ENCODE results near the gene SH3PXD2B.

The SH3PXD2B gene

DNA sequence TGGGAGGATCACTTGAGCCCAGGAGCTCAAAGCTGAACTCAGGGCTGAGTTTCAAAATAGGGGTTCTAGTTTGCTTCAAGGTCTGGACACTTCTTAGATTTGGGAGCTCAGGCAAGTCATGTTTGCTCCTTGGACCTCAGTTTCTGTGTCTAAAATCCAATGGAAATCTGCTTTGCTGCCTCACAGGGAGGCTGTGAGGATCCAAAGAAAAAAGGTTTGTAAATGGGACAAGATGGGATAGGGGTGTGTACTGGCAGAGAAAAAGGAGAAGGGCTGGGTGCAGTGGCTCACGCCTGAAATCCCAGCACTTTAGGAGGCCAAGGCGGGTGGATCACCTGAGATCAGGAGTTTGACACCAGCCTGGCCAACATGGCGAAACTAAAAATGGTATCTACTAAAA lies 39.6 kb upstream of the SH3PXD2B start:
- Histone ChIP-seq H2AFZ (ENCODE audit: low read depth, low read length) (no peak overlapping the region), H3K4me3 (ENCODE audit: low read depth in 1 of 2, low read length in 2 of 2) (no peak overlapping the region), H3K36me3 (ENCODE audit: insufficient read depth, low read length) (no peaks in the 10 kb centered on the region), H3K4me2 (ENCODE audit: insufficient read depth, low read length) (no peak overlapping the region), H3K27ac (ENCODE audit: low read length) (no peak overlapping the region), H3K9me3 (ENCODE audit: insufficient read depth, low read length, severe bottlenecking) (no peaks in the 10 kb centered on the region), H3K4me1 (ENCODE audit: insufficient read depth, low read length) (no peaks in the 10 kb centered on the region), H3K9ac (ENCODE audit: low read depth, low read length) (no peak overlapping the region), H3K79me2 (ENCODE audit: insufficient read depth, low read length) (no peaks in the 10 kb centered on the region), H4K20me1 (ENCODE audit: insufficient read depth, low read length) (no peaks in the 10 kb centered on the region), H3K27me3 (ENCODE audit: insufficient read depth, low read length, poor library complexity) (peaks cover 33% of the 10 kb centered on the region)
- no peak for ATAC-seq (ENCODE audit: insufficient read depth, low read depth)
- TF ChIP-seq, protein P1, sequence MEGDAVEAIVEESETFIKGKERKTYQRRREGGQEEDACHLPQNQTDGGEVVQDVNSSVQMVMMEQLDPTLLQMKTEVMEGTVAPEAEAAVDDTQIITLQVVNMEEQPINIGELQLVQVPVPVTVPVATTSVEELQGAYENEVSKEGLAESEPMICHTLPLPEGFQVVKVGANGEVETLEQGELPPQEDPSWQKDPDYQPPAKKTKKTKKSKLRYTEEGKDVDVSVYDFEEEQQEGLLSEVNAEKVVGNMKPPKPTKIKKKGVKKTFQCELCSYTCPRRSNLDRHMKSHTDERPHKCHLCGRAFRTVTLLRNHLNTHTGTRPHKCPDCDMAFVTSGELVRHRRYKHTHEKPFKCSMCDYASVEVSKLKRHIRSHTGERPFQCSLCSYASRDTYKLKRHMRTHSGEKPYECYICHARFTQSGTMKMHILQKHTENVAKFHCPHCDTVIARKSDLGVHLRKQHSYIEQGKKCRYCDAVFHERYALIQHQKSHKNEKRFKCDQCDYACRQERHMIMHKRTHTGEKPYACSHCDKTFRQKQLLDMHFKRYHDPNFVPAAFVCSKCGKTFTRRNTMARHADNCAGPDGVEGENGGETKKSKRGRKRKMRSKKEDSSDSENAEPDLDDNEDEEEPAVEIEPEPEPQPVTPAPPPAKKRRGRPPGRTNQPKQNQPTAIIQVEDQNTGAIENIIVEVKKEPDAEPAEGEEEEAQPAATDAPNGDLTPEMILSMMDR (IDR thresholded peaks at IDR 0.05; ENCODE audit: borderline replicate concordance, extremely low read depth, low read length, poor library complexity, severe bottlenecking) = no peak
- no peak for TF ChIP-seq EZH2 (IDR thresholded peaks at IDR 0.05; ENCODE audit: borderline replicate concordance, low read depth, low read length, severe bottlenecking)
- no peak for DNase-seq

DNA sequence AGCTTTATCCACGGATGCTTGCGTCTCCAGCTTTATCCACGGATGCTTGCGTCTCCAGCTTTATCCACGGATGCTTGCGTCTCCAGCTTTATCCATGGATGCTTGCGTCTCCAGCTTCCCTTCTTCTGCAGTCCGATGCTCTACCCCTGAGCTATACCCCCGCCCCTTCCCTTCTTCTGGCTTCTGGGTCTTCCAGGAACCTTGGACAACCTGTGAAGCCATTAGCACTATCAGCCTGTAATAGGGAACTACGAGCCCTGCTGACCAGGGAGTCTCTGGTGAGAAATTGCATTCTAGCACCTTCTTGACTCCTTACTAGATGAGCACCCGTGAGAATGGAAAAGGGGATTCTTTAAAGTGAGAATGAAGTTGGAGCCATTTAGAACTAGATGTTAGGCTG lies 39.1 kb upstream of the SH3PXD2B start:
- ATAC-seq (ENCODE audit: insufficient read depth, low read depth) (no peak), DNase-seq (no peak)
- Histone ChIP-seq H4K20me1 (ENCODE audit: insufficient read depth, low read length) (no peaks in the 10 kb centered on the region), H3K4me1 (ENCODE audit: insufficient read depth, low read length) (no peaks in the 10 kb centered on the region), H3K9me3 (ENCODE audit: insufficient read depth, low read length, severe bottlenecking) (no peaks in the 10 kb centered on the region), H3K4me2 (ENCODE audit: insufficient read depth, low read length) (no peak overlapping the region), H3K27ac (ENCODE audit: low read length) (no peak overlapping the region), H3K9ac (ENCODE audit: low read depth, low read length) (no peak overlapping the region), H3K79me2 (ENCODE audit: insufficient read depth, low read length) (no peaks in the 10 kb centered on the region), H2AFZ (ENCODE audit: low read depth, low read length) (no peak overlapping the region), H3K36me3 (ENCODE audit: insufficient read depth, low read length) (no peaks in the 10 kb centered on the region), H3K4me3 (ENCODE audit: low read depth in 1 of 2, low read length in 2 of 2) (no peak overlapping the region), H3K27me3 (ENCODE audit: insufficient read depth, low read length, poor library complexity) (peaks cover 33% of the 10 kb centered on the region)
- no peak for TF ChIP-seq EZH2 (IDR thresholded peaks at IDR 0.05; ENCODE audit: borderline replicate concordance, low read depth, low read length, severe bottlenecking)
- TF ChIP-seq, protein P1 (IDR thresholded peaks at IDR 0.05; ENCODE audit: borderline replicate concordance, extremely low read depth, low read length, poor library complexity, severe bottlenecking) = no peak

DNA sequence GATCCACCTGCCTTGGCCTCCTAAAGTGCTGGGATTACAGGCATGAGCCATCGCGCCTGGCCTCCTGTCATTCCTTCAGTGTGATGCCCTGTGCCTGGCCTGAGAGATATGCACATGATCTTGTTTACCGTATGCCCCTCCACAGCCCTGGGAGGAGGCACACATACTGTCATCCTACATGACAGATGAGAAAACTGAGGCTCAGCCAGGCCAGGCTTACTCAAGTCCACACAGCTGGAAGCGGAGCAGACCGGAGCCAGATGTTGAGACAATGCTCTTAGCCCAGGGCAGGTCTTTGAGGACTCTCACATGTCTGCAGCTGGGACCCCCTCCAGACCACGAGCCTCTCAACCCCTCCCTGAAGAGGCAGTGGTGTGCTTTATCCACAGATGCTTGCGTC lies 38.7 kb upstream of the SH3PXD2B start:
- Histone ChIP-seq H3K9me3 (ENCODE audit: insufficient read depth, low read length, severe bottlenecking) (no peaks in the 10 kb centered on the region), H4K20me1 (ENCODE audit: insufficient read depth, low read length) (no peaks in the 10 kb centered on the region), H3K4me3 (ENCODE audit: low read depth in 1 of 2, low read length in 2 of 2) (no peak overlapping the region), H3K4me2 (ENCODE audit: insufficient read depth, low read length) (no peak overlapping the region), H2AFZ (ENCODE audit: low read depth, low read length) (no peak overlapping the region), H3K27me3 (ENCODE audit: insufficient read depth, low read length, poor library complexity) (peaks cover 33% of the 10 kb centered on the region), H3K36me3 (ENCODE audit: insufficient read depth, low read length) (no peaks in the 10 kb centered on the region), H3K4me1 (ENCODE audit: insufficient read depth, low read length) (no peaks in the 10 kb centered on the region), H3K79me2 (ENCODE audit: insufficient read depth, low read length) (no peaks in the 10 kb centered on the region), H3K9ac (ENCODE audit: low read depth, low read length) (no peak overlapping the region), H3K27ac (ENCODE audit: low read length) (no peak overlapping the region)
- TF ChIP-seq, protein P1 (IDR thresholded peaks at IDR 0.05; ENCODE audit: borderline replicate concordance, extremely low read depth, low read length, poor library complexity, severe bottlenecking) = no peak
- no peak for TF ChIP-seq EZH2 (IDR thresholded peaks at IDR 0.05; ENCODE audit: borderline replicate concordance, low read depth, low read length, severe bottlenecking)
- DNase-seq (no peak), ATAC-seq (ENCODE audit: insufficient read depth, low read depth) (no peak)

Measured in DND-41 (cell line).